ENCODE results near the gene TRMT2A.
A peak's percentile ranks its signal among the peaks of the same experiment; 100 is the strongest.

Gene TRMT2A

DNA sequence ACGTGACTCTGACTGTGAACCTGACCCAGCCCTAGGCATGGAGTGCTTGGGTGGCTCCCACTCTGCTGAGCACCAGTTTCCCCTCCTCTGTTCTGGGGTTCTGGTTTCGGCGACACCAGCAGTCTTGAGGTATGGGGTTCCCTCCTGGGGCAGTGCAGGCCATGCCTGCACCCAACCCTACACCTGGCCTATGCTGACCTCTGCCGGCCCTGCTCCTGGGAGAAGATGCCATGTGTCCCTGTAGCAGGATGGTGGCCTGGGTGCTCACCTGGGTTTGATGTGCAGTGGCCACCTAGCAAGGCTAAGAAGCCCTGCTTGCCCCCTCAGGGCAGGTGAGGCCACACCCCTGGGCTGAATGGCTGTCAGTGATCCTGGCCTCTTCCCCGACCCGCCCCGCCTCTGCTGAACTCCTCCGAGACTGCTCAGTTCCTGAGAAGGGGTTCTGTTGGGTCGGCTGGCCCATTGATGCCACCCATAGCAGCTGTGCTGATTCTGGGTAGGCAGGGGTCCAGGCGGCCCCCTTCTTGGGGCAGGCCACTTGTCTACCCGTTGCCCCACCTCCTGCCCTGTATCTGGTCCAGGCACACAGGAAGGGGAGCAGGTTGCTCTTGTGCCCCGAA lies 17.0 kb upstream of the TRMT2A start:
- no peak for DNase-seq

DNA sequence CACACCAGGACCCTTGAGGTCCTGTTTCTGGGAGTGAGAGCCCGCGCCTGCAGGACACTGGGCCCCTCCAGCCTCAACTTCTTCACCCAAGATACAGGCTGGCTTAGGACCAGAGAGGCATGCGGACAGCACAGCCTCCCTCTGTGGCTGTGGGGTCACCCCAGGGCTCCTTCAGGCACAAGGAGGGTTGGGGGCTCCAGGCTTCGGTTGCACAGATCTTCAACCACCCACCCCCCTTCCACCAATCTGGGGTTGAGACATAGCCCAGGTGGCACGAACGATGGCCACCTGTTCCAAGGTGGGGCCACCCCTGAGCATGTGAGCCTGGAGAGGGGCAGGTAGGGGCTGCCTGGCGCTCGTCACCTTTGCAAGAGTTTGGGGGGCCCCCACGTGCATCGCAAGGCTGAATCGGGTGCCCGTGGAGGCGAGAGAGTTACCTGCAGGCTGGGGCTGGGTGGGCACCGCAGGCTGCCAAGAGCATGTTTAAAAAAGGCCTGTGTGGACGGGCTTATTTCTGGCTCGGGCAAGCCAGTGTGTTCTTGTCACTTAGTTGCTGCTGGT lies 15.7 kb upstream of the TRMT2A start:
- no peak for DNase-seq

DNA sequence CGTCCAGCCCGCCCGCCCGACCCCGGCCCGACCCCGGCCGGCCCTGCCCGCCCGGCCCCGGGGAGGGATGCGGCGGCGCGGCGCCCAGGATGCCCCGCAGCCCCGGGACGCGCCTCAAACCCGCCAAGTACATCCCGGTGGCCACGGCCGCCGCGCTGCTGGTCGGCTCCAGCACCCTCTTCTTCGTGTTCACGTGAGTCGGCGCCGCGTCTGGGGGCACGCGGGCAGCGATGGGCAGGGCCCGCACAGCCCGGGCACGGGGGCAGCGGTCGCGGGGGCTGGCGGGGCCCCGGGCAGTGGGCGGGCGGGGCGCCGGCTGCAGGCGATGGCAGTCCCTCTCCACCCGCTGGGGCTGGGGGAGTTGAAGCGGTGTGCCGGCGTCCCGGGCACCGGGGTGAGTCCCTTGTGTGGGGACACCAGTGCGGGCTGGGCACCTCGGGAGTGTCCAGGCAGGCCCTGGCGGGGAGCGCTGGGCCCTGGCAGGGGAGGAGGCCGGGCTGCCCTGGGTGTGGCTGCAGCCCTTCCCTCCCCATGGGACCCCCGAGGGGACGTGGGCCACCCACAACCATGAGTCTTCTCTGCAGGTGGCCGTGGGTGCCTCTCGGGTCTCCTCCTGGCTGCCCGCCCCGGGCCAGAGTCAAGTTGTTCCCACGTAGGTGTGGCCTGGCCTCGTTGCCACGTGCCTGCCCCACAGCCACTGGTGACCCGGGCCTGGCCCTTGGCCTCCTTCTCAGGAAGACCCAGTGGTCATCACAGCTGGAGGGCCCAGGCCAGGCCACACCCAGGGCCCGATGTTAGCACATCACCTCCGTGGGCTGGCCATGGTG lies 15.0 kb upstream of the TRMT2A start:
- no peak for DNase-seq

DNA sequence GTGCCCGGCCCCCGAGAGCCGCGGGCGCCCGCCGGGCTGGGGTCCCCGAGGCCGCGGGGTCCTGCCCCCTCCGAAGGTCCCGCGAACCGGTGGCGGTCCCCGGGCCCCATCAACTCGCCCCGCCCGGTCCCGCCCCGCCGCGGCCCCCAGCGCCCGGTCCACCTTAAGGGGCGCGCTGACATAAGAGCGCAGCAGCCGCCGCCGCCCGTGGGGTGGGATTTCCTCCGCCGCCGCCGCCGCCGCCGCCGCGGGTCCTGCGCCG lies 14.5 kb upstream of the TRMT2A start, which contains the start of gene ZDHHC8:
TSS of gene ZDHHC8 (plus strand) at position 208 of the 262 bp plus-strand sequence. CDS start 144 bp downstream, outside the sequence.
- no peak for DNase-seq

DNA sequence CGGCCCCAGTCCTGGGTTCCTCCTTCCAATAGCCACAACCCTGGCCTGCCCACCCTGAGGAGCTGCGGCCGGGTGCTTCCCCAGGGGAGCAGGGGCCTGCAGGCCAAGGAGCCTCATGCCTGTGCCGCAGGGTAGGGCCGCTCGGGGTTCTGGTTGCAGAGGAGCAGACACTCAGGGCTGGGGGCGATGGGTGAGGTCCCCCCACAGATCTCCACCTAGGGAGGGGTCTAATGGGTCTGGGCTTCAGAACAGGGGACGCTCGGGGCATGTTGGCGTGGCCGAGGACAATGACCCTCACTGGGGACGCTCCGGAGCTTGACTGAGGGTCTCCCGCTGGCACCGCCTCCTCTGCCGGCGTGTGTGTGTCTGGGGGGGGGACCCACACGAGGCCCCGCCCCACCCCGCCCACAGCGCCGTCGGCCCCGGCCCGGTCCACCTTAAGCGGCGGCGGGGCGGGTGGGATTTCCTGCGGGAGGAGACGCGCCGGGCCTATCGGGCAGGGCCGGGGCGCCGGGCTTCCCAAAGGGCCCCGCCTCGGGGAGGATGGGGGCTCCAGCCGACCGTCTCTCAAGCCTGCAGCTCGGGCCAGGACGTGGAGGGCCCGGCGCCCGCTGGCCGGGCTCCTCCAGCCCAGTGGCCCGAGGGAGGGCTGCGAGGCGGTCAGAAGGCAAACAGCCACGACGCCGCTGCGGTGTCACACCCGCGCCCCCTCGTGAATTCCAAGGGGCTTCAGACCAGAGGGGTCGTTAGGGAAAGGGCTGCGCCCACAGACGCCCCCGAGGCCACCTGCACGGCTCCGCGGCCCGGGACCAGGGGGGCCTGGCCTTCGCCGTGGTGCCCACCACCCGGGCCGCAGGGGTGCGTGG lies 13.9 kb upstream of the TRMT2A start:
- peak; percentile 44 to 51 for DNase-seq

DNA sequence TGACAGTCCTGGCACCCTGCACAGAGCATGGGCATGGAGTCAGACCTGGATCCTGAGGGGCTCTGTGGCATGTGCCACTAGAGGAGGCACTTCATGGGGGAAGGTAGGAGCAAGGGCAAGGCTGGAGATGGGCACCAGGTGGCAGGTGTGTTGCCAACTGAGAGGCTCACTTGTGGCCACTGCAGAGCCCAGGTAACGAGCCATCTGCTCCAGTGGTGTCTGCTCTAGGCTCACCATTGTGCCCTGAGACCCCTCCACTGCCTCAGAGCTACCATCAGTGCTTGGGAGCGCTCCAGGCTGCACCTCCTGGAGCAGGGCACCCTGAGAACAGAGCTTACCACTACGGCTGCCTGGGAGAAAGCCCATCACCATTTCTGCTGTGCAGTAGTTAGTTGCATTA lies 13.3 kb upstream of the TRMT2A start:
- DNase-seq: no peak

DNA sequence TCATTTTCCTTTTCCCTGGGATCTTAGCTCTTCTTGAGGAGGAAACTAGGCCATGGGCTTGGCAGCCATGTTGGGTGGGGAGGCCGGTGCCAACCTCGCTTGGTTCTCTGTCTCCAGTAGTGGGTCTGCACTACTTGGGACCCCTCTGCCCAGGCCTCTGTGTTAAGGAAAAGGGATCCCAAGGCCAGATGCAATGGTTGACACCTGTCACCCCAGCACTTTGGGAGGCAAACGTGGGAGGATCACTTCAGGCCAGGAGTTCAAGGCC lies 12.7 kb upstream of the TRMT2A start:
- no peak for DNase-seq

DNA sequence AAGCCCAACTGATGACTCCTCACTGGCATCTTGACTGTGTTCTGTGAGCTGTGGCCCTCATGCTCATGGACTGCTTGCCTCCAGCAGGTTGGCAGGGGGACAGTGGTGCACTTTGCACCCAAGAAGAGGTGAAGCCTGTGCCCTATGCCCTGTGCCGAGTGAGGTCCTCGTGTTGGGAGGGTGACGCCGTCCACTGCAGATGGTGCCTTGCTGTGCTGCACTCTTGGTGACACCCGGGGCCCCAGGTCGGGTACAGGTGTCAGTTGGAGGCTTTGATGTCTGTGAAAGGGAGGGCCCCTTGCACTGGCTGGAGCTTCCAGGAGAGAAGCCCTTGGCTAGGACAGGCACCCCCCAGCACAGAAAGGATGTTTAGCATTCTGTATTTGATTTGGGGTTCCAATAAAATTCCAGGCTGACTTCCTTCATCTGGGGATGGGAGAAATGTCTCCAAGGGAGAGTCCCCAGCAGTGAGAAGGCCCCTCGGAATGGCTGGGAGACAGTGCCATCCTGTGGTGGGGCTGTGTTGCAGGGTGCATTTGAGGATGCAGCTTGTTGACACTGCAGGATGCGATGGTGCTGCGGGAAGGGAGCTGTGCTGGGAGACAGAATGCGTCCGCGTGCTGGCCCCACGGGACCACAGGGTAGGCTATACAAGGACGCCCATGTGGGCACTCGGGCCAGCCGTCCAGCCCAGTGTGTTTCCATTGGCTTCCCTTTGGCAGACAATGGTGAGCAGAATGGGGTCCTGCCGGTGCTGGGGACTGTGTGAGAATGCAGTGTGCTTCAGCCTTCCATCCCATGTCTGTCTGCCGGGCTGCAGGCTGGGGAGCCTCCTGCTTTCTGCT lies 12.1 kb upstream of the TRMT2A start:
- peak in 1 of 2 experiments; percentile 12 for DNase-seq

DNA sequence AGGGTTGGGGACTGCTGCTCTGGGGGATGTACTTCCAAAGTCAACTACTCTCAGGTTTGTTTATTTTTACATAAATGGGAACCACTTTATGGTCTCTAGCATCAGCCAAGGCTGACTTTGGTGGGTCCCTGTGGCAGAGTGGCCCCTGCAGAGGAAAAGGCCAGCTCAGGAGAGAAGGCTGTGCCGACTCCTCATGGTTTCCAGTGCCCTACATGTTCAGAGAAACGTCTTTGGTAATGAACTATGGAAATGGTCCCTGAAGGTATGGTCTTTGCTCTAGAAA lies 11.5 kb upstream of the TRMT2A start:
- DNase-seq: no peak

DNA sequence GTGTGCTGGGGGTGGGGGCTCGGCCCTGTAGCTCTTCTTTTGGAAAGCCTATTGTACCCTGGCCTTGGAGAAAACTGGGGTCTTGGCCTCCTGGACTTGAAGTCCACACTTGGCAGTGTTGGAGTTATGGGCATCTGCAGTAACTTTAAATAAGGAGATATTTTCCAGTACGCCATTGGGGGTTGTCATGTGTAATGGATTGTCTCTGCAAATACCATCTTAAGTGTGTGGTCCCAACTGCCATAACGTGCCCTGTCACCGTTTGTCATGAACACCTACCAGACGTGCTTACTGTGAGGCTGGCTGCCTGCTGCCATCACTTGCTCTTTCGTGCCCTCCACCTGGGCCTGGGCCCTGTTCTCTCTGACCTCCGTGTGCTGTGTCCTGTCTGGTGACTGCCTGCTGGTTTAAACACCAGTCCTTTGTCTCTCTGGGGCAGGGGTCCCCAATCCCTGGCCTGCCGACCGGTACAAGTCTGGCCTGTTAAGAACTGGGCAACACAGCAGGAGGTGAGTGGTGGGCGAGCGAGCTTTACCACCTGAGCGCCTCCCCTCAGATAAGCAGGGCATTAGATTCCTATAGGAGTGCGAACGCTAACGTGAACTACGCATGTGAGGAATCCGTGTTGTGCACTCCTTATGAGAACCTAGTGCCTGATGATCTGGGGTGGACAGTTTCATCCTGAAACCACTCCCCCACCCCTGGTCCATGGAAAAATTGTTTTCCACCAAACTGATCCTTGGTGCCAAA lies 11.0 kb upstream of the TRMT2A start:
- DNase-seq: no peak

DNA sequence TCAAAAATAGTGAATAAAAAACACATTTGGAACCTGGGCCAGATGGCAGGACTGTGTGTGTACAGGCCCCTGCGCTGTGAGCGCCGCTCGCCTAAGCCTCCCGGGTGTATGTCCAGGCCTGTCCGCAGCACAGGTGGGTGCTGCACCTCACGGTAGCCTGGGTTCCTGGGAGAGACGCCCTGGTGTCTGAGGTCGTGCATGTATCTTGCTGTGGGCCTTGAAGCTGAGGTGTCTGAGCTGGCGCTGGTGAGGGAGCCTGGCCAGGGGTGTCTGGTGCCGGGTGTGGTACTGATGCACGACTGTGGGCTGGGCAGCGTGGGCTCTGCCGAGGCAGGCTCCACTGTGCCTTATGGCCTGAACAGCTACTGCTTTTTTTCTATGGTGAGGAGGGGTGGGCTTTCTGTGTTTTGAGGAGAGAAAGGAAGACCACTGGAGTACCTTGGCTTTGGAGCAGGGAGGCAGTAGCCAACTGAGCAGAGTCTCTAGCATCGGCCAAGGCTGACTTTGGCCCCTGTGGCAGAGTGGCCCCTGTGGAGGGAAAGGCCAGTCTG lies 10.4 kb upstream of the TRMT2A start:
- no peak for DNase-seq

DNA sequence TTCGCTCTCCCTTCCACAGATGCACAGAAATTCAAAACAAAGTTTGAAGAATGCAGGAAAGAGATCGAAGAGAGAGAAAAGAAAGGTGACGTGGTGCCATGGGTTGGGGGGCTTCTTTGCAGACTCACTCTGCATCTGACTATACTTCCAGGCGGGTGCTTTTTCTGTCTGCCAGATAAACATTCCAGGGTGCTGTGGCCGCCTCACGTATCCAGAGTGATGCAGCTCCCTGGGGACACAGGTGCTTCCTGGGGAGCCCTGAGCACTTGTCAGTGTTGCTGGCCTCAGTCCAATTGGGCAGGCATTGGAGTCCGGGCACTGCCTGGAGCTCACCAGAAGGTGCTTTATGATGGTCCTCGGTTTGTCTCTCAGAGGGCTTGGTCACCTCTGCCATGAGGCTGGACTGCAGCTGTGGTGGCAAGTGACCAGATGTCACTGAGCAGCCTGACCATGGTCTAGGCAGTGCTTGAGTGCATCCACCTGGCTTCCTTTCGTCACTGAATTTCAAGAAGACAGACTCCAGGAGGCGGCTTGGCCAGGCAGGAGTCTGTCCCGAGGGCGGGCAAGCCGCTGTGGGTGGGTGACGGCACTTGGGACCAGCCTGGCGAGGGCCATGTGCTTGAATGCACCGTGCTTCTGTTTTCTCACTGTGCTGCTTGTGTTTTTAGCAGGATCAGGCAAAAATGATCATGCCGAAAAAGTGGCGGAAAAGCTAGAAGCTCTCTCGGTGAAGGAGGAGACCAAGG lies 9.4 kb upstream of the TRMT2A start:
- DNase-seq: no peak

DNA sequence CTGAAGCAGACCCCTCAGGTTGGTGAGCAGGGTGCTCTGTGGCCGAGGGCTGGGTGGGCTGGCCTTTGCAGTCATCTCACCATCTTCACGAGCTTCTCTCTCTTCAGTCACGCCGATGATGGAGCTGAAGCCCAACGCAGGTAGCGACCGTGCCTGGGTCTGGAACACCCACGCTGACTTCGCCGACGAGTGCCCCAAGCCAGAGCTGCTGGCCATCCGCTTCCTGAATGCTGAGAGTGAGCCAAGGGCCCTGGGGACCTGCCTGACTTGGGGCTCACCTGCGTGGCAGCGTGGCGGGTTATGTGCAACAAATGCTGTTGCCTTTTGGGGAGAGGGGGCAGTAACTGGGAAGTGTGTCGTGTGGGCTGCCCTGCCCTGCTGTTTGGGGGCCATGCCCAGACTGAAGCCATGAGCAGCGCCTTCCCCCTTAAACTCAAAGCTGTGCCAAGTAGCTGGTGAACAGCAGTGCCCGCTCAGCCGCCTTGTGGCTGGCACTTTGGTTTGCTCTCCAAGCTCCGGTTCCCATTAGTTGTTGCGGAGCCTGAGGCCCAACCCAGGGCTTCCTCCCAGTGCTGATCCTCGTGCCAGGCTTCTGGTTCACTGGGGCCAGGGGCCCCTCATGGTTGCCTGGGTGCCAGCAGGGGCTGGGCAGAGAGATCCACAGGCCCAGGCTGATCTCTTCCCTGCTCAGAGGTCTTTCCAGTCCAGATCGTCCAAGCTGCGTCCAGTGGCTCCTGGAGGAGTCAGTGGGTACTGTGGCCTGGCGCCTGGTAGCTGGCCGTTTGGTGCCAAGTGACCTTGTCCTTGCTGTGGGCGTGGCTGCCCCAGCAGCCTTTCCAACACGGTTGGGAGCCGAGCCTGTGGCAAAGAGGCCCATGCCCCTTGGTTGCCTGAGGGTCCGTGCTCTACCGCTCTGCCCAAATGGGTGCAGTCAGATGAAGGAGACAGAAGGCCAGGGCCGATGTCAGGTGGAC lies 8.5 kb upstream of the TRMT2A start:
- no peak for DNase-seq

DNA sequence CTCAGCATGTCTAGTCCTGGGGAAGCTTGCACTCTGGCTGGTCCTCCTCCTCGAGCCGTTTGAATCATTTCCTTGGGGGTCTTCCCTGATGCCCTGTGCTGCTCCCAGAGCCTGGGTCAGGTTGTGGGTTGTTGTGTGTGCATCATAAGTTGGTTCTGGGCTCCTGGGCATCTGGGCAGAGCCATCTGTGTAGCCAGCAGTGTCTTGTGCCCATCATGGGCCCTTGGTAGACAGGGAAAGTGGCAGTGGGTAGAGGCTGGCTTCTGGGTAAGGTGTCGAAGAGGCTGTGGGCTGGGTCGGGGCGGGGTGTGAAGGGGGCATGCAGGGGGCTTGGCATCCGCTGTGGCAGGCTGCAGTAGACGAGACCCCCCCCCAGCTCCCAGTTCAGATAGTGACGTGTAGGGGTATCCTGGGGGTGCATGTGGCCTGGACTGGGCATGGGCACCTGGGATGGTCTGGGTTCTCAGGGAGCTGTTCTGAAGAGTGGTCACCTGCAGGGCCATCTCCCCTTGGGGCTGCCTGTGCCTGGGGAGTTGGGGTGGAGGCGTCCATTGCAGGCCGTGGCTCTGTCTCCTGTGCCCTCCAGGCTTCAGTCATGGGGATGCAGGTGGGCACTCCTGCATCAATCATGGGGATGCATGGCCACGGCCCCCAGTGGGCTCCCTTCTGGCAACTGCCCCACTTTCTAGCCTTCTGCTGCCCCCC lies 7.2 kb upstream of the TRMT2A start:
- no peak for DNase-seq

DNA sequence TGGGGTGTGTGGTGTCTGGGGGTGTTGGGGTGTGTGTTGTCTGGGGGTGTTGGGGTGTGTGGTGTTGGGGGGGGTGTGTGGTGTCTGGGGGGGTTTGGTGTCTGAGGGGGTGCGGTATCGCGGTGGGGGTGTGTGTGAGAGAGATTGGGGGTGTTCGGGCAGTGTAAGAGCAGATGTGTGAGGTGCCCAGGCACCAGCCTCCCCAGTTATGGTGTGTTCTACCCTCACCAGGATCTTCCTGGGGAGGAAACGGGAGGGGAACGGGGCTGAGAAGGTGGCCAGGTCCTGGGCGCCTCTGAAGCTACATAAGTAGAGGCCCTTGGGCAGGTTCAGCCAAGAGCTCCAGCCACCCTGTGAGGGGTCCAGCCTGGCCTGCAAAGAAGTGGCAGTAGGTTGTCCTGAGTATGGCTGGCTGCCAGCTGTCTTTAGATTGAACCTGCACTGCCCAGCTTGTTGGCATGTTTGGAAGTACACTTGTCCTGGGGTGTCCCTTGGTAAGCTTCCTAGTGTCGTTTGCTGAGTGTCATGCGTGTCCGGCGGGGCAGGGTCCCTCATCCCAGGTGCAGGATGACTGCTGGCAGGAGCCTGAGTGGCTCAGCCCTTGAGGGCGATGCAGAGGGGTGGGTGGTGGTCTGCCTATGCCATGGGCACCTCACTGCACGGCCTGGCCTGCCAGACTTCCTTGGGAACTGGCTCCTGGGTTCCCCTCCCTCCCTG lies 6.5 kb upstream of the TRMT2A start:
- DNase-seq: no peak

DNA sequence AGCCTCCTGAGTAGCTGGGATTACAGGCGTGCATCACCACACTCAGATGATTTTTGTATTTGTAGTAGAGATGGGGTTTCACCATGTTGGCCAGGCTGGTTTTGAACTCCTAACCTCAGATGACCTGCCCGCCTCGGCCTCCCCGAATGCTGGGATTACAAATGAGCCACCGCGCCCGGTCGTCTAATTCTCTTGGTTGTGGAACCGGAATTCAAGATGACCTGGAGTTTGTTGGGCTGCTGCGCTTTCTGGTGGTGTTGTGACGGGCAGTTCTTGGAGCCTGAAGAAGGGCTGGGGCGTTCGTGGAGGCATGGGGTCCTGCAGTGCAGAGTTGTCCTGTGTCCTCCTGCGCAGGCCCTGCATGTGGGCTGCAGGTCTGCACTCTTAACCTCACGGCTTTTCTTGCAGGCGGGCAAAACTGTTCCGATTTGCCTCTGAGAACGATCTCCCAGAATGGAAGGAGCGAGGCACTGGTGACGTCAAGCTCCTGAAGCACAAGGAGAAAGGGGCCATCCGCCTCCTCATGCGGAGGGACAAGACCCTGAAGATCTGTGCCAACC lies 4.9 kb upstream of the TRMT2A start:
- DNase-seq: no peak

DNA sequence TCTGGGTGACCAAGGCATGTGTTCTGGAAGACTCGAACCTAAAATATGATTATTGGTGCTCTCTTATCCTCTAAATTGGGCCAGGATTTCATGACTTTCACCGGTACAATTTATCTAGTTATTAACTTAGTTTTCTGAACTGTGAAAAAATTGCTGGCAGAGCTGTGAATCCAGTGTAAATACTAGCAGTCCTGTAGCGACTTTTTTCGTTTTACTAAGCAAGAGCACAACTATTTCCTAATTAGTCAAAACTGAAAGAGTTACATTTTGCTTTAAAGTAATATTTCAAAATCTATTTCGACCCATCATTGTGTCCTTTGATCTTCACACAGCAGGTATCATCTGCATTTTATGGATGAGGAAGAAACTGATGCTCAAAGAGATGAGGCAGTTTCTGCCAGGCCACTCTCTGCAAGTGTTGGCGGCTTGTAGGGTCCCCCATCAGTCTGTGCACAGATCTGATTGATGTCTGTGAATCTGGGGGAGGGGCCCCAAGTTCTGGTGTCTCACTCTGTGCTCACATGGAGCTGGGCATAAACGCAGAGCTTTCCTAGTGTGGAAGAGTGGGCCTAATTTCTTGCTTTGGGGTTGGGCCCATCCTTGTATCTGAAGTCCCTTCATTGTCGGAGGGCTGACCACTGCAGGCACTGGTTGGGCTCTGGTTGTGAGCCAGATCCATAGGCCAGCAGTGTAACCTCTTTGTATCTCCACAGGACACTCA lies 1.4 kb upstream of the TRMT2A start:
- DNase-seq: no peak

Data from SW 1271 (cell line).